GM21529 (cell line): Measurements from ENCODE around the gene SIK1.
"Not testable (repeated sequence)": the region's sequence is repeated elsewhere in the genome, so short reads cannot be mapped to it uniquely, and the experiment has no call there.

Experiments
- ATAC-seq: cut with Tn5 transposase; IDR thresholded peaks from one replicate; pipeline ENCODE4 v1.9.1; 2021; ENCODE audit not compliant: unreplicated experiment

SIK1 gene

GRCh38 chr21:43440835-43441727, 14.2 kb upstream of the SIK1 start:
- not testable (repeated sequence) for ATAC-seq

- ATAC-seq = not testable (repeated sequence)
Observed at GRCh38 chr21:43439316-43440075, 12.6 kb upstream of the SIK1 start.

- not testable (repeated sequence) for ATAC-seq
Observed at GRCh38 chr21:43436272-43436671, 9.3 kb upstream of the SIK1 start.

DNA sequence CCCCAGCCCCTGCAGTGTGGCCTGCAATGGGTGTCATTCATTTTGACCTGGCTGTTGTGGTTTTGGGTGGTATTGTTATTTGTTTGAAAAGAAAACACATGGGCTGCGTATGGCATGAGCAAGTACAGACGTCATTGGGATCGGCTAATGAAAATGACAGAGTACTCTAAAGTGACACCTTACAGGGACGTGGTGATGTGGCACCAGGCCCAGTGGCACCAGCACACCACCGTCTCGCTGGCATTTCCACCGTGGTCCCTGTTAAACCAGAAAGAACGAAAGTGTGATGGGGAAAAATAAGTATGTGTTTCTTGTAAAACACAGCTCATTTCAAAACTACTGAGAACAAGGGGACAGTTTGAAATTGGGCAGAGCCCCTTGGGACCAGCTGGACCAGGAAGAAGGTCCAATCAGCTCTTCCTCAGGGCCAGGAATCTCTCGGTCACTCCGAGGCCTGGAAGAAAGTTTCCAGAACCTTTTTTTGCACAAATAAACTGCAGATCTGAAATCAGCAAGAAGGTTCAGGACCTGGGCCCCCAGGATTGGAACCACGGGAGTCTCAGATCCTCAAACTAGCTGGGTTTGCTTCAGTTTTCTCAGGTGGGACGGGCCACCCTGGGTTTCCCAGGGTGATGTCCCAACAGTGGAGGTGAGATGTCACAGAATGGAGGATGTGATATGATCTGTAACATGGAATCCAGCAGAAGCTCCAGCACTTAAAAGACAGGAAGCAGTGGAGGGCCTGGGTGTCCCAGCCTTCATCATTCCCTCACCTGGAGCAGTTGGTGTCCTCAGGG, 6.6 kb upstream of the SIK1 start:
- ATAC-seq = not testable (repeated sequence)

GRCh38 chr21:43430830-43431416, 4.0 kb upstream of the SIK1 start:
- not testable (repeated sequence) for ATAC-seq

- ATAC-seq = not testable (repeated sequence)
Observed at GRCh38 chr21:43428964-43429363, 2.0 kb upstream of the SIK1 start.

- peak; percentile 68 for ATAC-seq
Observed at GRCh38 chr21:43427242-43427559, 270 bp upstream of the SIK1 start.

DNA sequence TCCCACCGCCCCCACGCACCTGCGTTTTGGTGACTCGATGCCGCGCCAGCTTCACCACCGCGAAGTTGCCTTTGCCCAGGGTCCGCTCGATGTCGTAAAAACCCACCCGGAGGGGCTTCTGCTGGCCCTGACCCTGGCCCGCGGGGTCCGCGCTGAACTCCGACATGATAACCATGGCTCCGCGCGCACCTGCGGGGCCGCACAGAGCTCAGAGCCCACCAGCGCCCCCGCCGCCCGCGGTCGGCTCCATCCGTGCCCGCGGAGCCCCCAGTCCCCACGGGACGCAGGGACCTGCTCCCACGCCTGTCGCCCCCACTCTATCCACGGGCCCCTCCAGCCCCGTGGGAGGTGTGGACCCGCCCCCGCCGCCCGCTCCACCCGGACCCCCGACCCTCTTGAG, 927 bp downstream of the SIK1 start:
- ATAC-seq = peak; percentile 6

GRCh38 chr21:43419475-43419874, 7.5 kb downstream of the SIK1 start:
- ATAC-seq = not testable (repeated sequence)

- not testable (repeated sequence) for ATAC-seq
Observed at GRCh38 chr21:43414576-43414975, 12.4 kb downstream of the SIK1 start.

DNA sequence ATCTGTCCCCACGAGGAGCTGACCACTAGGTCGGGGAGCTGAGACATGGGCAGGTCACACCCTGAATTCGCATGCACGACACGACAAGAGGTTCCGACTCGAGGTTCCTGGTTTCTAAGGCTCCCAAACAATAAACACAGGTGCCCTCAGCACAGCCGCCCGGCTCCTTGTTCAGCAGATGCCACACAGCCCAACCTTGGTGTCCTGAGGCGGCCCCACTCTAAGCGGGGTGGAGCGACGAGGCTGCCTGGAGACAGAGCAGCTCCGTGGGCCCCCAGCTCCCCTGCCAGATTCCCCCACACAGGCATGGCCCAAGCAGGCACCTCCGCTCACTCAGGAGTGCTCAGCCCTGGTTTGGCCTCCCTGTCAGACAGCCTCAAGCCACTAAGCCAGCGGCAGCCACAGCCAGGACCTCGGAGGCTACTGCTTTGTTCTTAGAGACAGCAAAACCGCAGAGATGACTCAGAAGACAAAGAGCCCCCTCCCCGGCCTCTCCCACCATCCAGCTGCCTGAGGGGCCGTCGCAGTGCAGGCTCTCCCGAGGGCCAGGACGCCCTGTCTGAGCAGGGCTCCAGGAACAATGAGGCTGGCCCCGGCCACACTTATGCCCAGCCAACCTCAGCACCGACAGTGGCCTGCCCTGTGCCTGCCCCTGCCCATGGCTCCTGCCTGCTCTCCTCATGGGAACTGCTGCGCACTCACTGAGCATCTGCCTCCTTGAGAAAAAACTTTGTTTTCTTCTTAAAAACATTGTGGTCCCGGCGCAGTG, 14.7 kb downstream of the SIK1 start:
- not testable (repeated sequence) for ATAC-seq

- peak; percentile 78 for ATAC-seq
Observed at GRCh38 chr21:43410456-43411068, 16.4 kb downstream of the SIK1 start.

- not testable (repeated sequence) for ATAC-seq
Observed at GRCh38 chr21:43407139-43407538, 19.8 kb downstream of the SIK1 start.

DNA sequence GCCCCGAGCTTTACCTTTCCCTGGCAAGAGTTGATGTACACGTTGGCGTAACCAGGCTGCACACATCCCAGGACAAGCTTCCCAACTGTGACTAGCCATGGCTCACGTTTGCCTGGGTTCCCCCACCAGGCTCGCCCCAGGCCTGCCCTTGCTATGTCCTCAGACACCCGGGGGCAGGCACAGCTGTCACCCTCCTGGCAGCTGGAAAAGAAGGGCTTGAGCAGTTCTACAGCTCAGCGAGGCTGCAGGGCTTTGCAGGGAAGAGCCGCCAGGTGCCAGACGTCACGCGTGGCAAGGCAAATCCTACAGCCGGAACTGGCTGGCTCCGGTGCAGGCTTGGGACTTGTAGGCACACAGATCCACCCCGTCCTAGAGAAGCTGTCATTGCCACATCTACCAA, 22.5 kb downstream of the SIK1 start:
- not testable (repeated sequence) for ATAC-seq

DNA sequence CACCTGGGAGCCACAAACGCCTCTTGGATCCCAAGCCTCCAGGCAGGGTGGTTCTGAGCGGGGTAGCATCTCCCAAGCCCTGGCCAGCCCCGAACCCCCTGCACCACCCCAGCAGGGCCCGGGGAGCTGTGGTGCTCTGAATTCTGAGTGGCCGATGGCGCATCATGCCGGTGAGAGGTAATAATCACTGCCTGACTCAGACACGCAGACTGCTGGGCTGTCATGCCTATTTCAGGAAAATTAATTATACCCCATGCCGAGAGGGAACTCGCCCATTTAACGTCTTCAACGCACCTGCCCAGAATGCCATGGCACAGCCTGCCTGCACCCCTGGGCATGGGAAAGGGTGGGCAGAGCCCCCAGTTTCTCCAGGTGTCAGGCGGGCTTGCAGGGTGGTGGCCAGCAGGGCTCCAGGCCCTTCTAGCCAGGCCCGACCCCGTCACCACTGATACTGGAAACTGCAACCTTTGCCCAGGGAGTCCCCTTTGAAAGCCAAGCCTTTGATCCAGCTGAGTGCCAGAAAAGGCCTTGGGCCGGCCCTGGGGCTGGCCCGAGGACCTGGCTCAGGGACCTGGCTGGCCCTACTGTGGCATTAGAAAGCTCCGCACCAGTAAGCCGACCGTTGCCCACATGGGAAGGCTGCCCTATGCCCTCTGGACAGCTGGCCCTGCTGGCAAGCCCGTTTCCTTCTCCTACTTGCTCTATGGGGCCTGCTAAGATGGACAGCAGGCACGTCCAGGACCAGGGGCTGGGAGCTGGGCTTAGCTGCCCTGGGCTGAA, 23.1 kb downstream of the SIK1 start:
- not testable (repeated sequence) for ATAC-seq

- not testable (repeated sequence) for ATAC-seq
Observed at GRCh38 chr21:43401125-43401524, 25.8 kb downstream of the SIK1 start.

GRCh38 chr21:43399595-43400015, 27.3 kb downstream of the SIK1 start:
- not testable (repeated sequence) for ATAC-seq

DNA sequence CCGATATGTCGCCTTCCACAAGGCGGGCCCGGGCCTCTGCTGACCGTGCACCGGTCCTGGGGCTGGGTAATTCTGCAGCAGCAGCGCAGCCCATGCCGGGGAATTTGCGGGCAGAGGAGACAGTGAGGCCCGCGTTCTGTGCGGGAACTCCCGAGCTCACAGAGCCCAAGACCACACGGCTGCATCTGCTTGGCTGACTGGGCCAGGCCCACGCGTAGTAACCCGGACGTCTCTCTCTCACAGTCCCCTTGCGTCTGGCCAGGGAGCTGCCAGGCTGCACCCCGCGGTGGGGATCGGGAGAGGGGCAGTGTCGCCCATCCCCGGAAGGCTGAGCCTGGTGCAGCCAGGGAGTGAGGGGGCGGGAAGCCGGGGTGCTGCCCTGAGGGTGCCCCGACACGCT, 27.8 kb downstream of the SIK1 start:
- not testable (repeated sequence) for ATAC-seq

DNA sequence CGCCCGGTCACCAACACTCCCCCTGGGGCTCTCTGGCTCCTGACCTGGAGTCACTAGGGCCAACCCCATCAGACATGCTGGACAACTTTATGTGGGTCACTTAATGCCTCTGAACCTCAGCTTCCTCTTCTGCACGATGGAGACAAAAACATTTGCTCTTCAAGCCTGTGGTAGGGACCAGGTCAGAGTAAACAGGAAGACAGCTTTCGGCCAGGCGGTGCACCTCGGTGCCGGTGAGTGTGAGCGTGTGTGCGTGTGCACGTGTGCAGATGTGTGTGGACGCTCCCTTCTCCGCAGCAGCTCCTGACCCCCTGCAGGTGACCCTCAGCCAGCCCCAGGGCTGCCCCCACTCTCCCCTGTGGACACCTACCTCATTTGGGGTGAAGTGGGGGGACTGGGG, 28.4 kb downstream of the SIK1 start:
- ATAC-seq = not testable (repeated sequence)
